Smooth muscle cell (in vitro differentiated cells): ENCODE data around the gene AVEN. TPM values are rescaled to one million over a fixed set of nuclear protein-coding genes. Genes with fewer than 3 reads are reported as not detected.

Experiments
- DNase-seq: peaks from one replicate; lab custom pipeline; 2025; ENCODE audit not compliant: unreplicated experiment; lab: John Stamatoyannopoulos, UW
- H2AFZ ChIP-seq: fragments of 200-600 bp; sonication (generic); 2 replicates; pipeline ENCODE4 v1.6.0; 2016; ENCODE audit warnings: antibody characterized with exemption, low read depth, mild to moderate bottlenecking
- H3F3A ChIP-seq: fragments of 200-600 bp; sonication (generic); 2 replicates; pipeline ENCODE4 v1.6.0; 2017; ENCODE audit warnings: antibody characterized with exemption, low read depth
- H3K27ac ChIP-seq: fragments of 200-600 bp; sonication (generic); 2 replicates; pipeline ENCODE4 v1.5.1; 2016; ENCODE audit warnings: low read depth, mild to moderate bottlenecking
- H3K27me3 ChIP-seq: fragments of 200-600 bp; sonication (generic); 2 replicates; pipeline ENCODE4 v1.6.1; 2016; ENCODE audit warnings: low read depth, mild to moderate bottlenecking
- H3K36me3 ChIP-seq: fragments of 200-600 bp; sonication (generic); 2 replicates; pipeline ENCODE4 v1.5.1; 2016; ENCODE audit warnings: low read depth
- H3K4me1 ChIP-seq: fragments of 200-600 bp; sonication (generic); 2 replicates; pipeline ENCODE4 v1.5.1; 2016; ENCODE audit warnings: low read depth
- H3K4me2 ChIP-seq: fragments of 200-600 bp; sonication (generic); 2 replicates; pipeline ENCODE4 v1.6.0; 2016; ENCODE audit warnings: mild to moderate bottlenecking
- H3K4me3 ChIP-seq: fragments of 200-600 bp; sonication (generic); 2 replicates; pipeline ENCODE4 v1.5.1; 2016; ENCODE audit warnings: mild to moderate bottlenecking
- H3K79me2 ChIP-seq: fragments of 200-600 bp; sonication (generic); 2 replicates; pipeline ENCODE4 v1.6.0; 2016; ENCODE audit warnings: low read depth, mild to moderate bottlenecking
- H3K9ac ChIP-seq: fragments of 200-600 bp; sonication (generic); 2 replicates; pipeline ENCODE4 v1.6.0; 2016; ENCODE audit warnings: low read depth
- H3K9me3 ChIP-seq: fragments of 200-600 bp; sonication (generic); replicated peaks from 2 replicates; pipeline ENCODE4 v1.5.1; 2016; ENCODE audit warnings: low read depth
- H4K20me1 ChIP-seq: fragments of 200-600 bp; sonication (generic); 2 replicates; pipeline ENCODE4 v1.6.0; 2016; ENCODE audit warnings: low read depth
- WGBS: methylation state at CpG from one replicate; pipeline ENCODE4 v1.1.7; 2016; ENCODE audit warnings: low lambda C conversion rate; 5-methylcytosine and 5-hydroxymethylcytosine counted together
- polyA plus RNA-seq: library from polyadenylated mRNA; unstranded; fragments of >200 nt; fragmentation: Nextera tagmentation; extraction: Ambion mirVana; gene quantifications from 2 replicates; pipeline ENCODE4 v1.2.1, GENCODE V29; 2016
- total RNA-seq: library from RNA; depleted of rRNA; stranded (reverse); fragments of >200 nt; gene quantifications from 2 replicates; pipeline ENCODE4 v1.2.3, GENCODE V29; 2014
- TF ChIP-seq, protein P1 (sequence below): fragments of 200-600 bp; sonication (generic); IDR thresholded peaks from 2 replicates; pipeline ENCODE4 v1.5.1; 2017; ENCODE audit warnings: borderline replicate concordance, mild to moderate bottlenecking, antibody characterized with exemption; ENCODE audit not compliant: insufficient read depth, poor library complexity, severe bottlenecking

Gene AVEN
- total and polyA plus RNA-seq, 2 experiments from 2014 or later = 10.6 to 15.7 TPM

DNA sequence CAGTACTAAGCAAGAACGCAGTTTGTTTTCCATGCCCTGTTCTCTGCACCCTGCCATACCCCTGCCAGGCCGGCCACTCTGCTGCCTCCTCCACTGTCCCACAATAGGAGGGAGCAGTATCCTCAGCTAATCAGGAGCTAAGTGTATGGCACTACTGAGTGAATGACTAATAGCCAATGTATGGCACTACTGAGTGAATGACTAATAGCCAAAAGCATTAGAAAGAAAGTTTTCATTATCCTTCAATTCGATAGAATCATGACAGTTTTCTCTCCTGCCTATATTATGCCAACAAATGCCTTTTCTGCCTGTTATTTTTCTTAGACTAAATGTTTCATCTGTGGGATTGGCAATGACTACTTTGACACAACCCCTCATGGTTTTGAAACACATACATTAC is 178.2 kb downstream of the AVEN start:
- H3K36me3 ChIP-seq = no peaks in the 10 kb centered on the region
- WGBS = 41% methylated on average over 3 of the region's 3 CpGs
- peak overlapping the region; percentile 70 for H3K4me2 ChIP-seq
- DNase-seq = no peak
- H3K9ac ChIP-seq = no peak overlapping the region
- H2AFZ ChIP-seq = no peak overlapping the region
- H3K9me3 ChIP-seq = no peaks in the 10 kb centered on the region
- H3K4me1 ChIP-seq = peaks cover 5% of the 10 kb centered on the region
- H4K20me1 ChIP-seq = no peaks in the 10 kb centered on the region
- peak overlapping the region; percentile 76 for H3K27ac ChIP-seq
- H3K27me3 ChIP-seq = no peaks in the 10 kb centered on the region
- peaks cover 11% of the 10 kb centered on the region for H3F3A ChIP-seq
- no peak overlapping the region for H3K4me3 ChIP-seq
- H3K79me2 ChIP-seq = no peaks in the 10 kb centered on the region
- TF ChIP-seq, protein P1, sequence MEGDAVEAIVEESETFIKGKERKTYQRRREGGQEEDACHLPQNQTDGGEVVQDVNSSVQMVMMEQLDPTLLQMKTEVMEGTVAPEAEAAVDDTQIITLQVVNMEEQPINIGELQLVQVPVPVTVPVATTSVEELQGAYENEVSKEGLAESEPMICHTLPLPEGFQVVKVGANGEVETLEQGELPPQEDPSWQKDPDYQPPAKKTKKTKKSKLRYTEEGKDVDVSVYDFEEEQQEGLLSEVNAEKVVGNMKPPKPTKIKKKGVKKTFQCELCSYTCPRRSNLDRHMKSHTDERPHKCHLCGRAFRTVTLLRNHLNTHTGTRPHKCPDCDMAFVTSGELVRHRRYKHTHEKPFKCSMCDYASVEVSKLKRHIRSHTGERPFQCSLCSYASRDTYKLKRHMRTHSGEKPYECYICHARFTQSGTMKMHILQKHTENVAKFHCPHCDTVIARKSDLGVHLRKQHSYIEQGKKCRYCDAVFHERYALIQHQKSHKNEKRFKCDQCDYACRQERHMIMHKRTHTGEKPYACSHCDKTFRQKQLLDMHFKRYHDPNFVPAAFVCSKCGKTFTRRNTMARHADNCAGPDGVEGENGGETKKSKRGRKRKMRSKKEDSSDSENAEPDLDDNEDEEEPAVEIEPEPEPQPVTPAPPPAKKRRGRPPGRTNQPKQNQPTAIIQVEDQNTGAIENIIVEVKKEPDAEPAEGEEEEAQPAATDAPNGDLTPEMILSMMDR = no peak

DNA sequence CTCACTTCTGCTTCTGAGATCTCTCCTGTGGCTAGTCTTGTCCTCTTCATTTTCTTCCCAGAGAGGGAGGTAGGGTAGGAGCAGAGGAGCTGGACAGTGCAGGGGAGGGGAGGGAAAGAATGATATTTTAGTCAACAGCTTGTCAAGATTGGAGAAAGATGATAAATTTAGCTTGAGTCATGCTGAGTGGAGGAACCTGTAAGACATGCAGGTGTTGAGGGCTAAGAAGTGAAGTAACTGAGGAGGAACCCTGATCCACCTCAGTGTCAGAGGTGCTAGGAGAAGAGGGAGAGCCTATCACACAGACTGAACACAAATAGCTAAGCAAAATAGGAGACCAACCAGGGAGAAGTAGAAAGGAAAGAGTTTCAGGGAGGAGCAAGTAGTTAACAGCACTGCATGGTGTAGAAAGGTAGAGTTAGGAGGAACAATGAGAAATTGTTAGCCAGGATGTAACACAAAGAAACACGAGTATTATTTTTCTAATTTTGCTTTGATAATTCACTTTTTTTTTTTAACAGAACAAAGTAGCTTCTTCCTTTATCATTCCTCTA is 178.9 kb downstream of the AVEN start:
- H3K27me3 ChIP-seq = no peaks in the 10 kb centered on the region
- DNase-seq = no peak
- H3K4me2 ChIP-seq = no peak overlapping the region
- no peaks in the 10 kb centered on the region for H3K9me3 ChIP-seq
- no peak overlapping the region for H2AFZ ChIP-seq
- no peaks in the 10 kb centered on the region for H3K79me2 ChIP-seq
- H3K4me3 ChIP-seq = no peak overlapping the region
- WGBS = 86% methylated on average over 1 of the region's 1 CpG
- peak overlapping the region; percentile 36 for H3K27ac ChIP-seq
- H4K20me1 ChIP-seq = no peaks in the 10 kb centered on the region
- H3K9ac ChIP-seq = no peak overlapping the region
- H3K36me3 ChIP-seq = no peaks in the 10 kb centered on the region
- TF ChIP-seq, protein P1 = no peak
- H3K4me1 ChIP-seq = peaks cover 5% of the 10 kb centered on the region
- peaks cover 7% of the 10 kb centered on the region for H3F3A ChIP-seq

DNA sequence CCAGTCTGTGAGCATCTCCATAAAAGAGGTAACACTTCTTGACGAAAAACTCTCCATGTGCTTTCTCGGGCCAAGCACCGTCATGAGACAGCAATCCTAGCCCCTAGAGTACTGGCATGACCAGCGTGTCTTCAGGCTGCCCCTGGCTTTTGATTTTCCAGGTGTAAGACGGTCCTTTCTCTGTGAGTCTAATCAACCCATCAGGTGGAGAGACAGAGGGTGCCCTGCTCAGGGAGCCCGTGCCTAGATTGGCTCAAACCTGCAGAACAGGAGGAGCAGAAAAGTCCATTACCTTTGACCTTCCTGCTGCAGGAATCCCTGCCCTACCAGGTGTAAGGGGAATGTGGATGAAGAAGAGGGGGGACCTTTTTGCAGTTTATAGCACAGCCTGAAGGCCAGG is 180.2 kb downstream of the AVEN start:
- H3K9me3 ChIP-seq = no peaks in the 10 kb centered on the region
- TF ChIP-seq, protein P1 = no peak
- peaks cover 3% of the 10 kb centered on the region for H3F3A ChIP-seq
- H3K27ac ChIP-seq = no peak overlapping the region
- no peak overlapping the region for H3K4me2 ChIP-seq
- no peak overlapping the region for H3K4me3 ChIP-seq
- H2AFZ ChIP-seq = no peak overlapping the region
- no peak overlapping the region for H3K9ac ChIP-seq
- H3K36me3 ChIP-seq = no peaks in the 10 kb centered on the region
- no peaks in the 10 kb centered on the region for H4K20me1 ChIP-seq
- H3K27me3 ChIP-seq = no peaks in the 10 kb centered on the region
- peaks cover 5% of the 10 kb centered on the region for H3K4me1 ChIP-seq
- WGBS = 91% methylated on average over 6 of the region's 6 CpGs
- no peaks in the 10 kb centered on the region for H3K79me2 ChIP-seq
- no peak for DNase-seq

DNA sequence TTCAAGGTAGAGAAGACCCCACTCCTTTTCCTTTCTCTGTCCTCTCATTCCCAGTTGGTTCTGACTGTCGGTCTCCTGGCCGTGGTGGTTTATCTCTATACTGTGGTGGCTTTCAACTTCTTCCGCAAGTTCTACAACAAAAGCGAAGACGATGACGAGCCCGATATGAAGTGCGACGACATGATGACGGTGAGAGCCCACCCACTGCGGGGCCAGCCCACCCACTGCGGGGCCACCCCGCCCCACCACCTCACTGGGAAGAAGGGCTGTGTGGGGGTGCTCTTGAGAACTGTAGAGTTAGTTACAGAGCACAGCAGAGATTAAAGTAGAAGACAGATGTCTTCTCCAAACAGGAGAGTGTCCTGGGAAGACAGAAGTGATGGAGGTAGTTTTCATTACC is 181.3 kb downstream of the AVEN start:
- H4K20me1 ChIP-seq = no peaks in the 10 kb centered on the region
- TF ChIP-seq, protein P1 = no peak
- no peaks in the 10 kb centered on the region for H3K9me3 ChIP-seq
- DNase-seq = no peak
- H3K36me3 ChIP-seq = no peaks in the 10 kb centered on the region
- peaks cover 5% of the 10 kb centered on the region for H3K4me1 ChIP-seq
- no peak overlapping the region for H3K4me3 ChIP-seq
- no peak overlapping the region for H3K4me2 ChIP-seq
- H2AFZ ChIP-seq = no peak overlapping the region
- no peaks in the 10 kb centered on the region for H3K27me3 ChIP-seq
- no peak overlapping the region for H3K9ac ChIP-seq
- peaks cover 3% of the 10 kb centered on the region for H3F3A ChIP-seq
- H3K27ac ChIP-seq = no peak overlapping the region
- H3K79me2 ChIP-seq = no peaks in the 10 kb centered on the region
- 98% methylated on average over 13 of the region's 13 CpGs for WGBS
